ENCODE data around the gene HES1. TPM values are rescaled to one million over a fixed set of nuclear protein-coding genes. Genes with fewer than 3 reads are reported as not detected.

Gene HES1
- total RNA-seq, 1 donor from 2014 or later = 40.3 TPM

- H3K27me3 Mint-ChIP-seq (ENCODE audit: unreplicated experiment) = no peaks in the 10 kb centered on the region
- no peak for TF ChIP-seq CTCF (IDR thresholded peaks at IDR 0.05; ENCODE audit: unreplicated experiment)
- H3K4me1 Mint-ChIP-seq (ENCODE audit: unreplicated experiment) = peaks cover 43% of the 10 kb centered on the region
- H3K36me3 Mint-ChIP-seq (ENCODE audit: low read depth, unreplicated experiment) = peaks cover 3% of the 10 kb centered on the region
- H3K9me3 Mint-ChIP-seq (ENCODE audit: unreplicated experiment) = no peaks in the 10 kb centered on the region
- H3K27ac Mint-ChIP-seq (ENCODE audit: unreplicated experiment) = no peak overlapping the region
- no peak for DNase-seq (ENCODE audit: low spot score)
- H3K4me3 Mint-ChIP-seq (ENCODE audit: unreplicated experiment) = peak overlapping the region; percentile 51
Observed at GRCh38 chr3:194177141-194177540, 41.2 kb downstream of the HES1 start.

- H3K4me3 Mint-ChIP-seq (ENCODE audit: unreplicated experiment) = no peak overlapping the region
- H3K27ac Mint-ChIP-seq (ENCODE audit: unreplicated experiment) = no peak overlapping the region
- H3K27me3 Mint-ChIP-seq (ENCODE audit: unreplicated experiment) = no peaks in the 10 kb centered on the region
- no peak for TF ChIP-seq CTCF (IDR thresholded peaks at IDR 0.05; ENCODE audit: unreplicated experiment)
- no peak for DNase-seq (ENCODE audit: low spot score)
- peaks cover 3% of the 10 kb centered on the region for H3K36me3 Mint-ChIP-seq (ENCODE audit: low read depth, unreplicated experiment)
- H3K9me3 Mint-ChIP-seq (ENCODE audit: unreplicated experiment) = no peaks in the 10 kb centered on the region
- H3K4me1 Mint-ChIP-seq (ENCODE audit: unreplicated experiment) = peaks cover 52% of the 10 kb centered on the region
Observed at GRCh38 chr3:194178128-194178527, 42.2 kb downstream of the HES1 start.

- peaks cover 3% of the 10 kb centered on the region for H3K36me3 Mint-ChIP-seq (ENCODE audit: low read depth, unreplicated experiment)
- no peaks in the 10 kb centered on the region for H3K9me3 Mint-ChIP-seq (ENCODE audit: unreplicated experiment)
- DNase-seq (ENCODE audit: low spot score) = no peak
- H3K27ac Mint-ChIP-seq (ENCODE audit: unreplicated experiment) = no peak overlapping the region
- no peak overlapping the region for H3K4me3 Mint-ChIP-seq (ENCODE audit: unreplicated experiment)
- peaks cover 56% of the 10 kb centered on the region for H3K4me1 Mint-ChIP-seq (ENCODE audit: unreplicated experiment)
- no peak for TF ChIP-seq CTCF (IDR thresholded peaks at IDR 0.05; ENCODE audit: unreplicated experiment)
- no peaks in the 10 kb centered on the region for H3K27me3 Mint-ChIP-seq (ENCODE audit: unreplicated experiment)
Observed at GRCh38 chr3:194178669-194179068, 42.7 kb downstream of the HES1 start.

GRCh38 chr3:194180570-194180969, 44.6 kb downstream of the HES1 start:
- no peaks in the 10 kb centered on the region for H3K9me3 Mint-ChIP-seq (ENCODE audit: unreplicated experiment)
- H3K27ac Mint-ChIP-seq (ENCODE audit: unreplicated experiment) = no peak overlapping the region

More at GRCh38 chr3:194180570-194180969, 44.6 kb downstream of the HES1 start:
- Mint-ChIP-seq H3K27me3 (ENCODE audit: unreplicated experiment) (no peaks in the 10 kb centered on the region), H3K36me3 (ENCODE audit: low read depth, unreplicated experiment) (peaks cover 3% of the 10 kb centered on the region), H3K4me1 (ENCODE audit: unreplicated experiment) (peaks cover 72% of the 10 kb centered on the region), H3K4me3 (ENCODE audit: unreplicated experiment) (no peak overlapping the region)
- no peak for DNase-seq (ENCODE audit: low spot score)
- no peak for TF ChIP-seq CTCF (IDR thresholded peaks at IDR 0.05; ENCODE audit: unreplicated experiment)
